ACC112 (cell line): ENCODE results near the gene HOXD8.

ENCODE experiments used
- H2AFZ ChIP-seq: fragments of 200-600 bp; sonication (generic); one replicate; pipeline ENCODE4 v1.6.0; 2017; ENCODE audit warnings: antibody characterized with exemption, low read length; ENCODE audit not compliant: unreplicated experiment
- H3K27ac ChIP-seq: fragments of 200-600 bp; sonication (generic); 2 replicates; pipeline ENCODE4 v1.5.1; 2014; ENCODE audit warnings: low read depth, mild to moderate bottlenecking, antibody characterized with exemption, low read length, moderate library complexity
- H3K27me3 ChIP-seq: fragments of 200-600 bp; sonication (generic); 2 replicates; pipeline ENCODE4 v1.6.1; 2014; ENCODE audit warnings: mild to moderate bottlenecking, antibody characterized with exemption, low read length, moderate library complexity, mixed read lengths; ENCODE audit not compliant: insufficient read depth
- H3K36me3 ChIP-seq: fragments of 200-600 bp; sonication (generic); 2 replicates; pipeline ENCODE4 v1.6.1; 2016; ENCODE audit warnings: mild to moderate bottlenecking, antibody characterized with exemption, low read length, moderate library complexity, mixed read lengths; ENCODE audit not compliant: insufficient read depth
- H3K4me1 ChIP-seq: fragments of 200-600 bp; sonication (generic); one replicate; pipeline ENCODE4 v1.6.1; 2016; ENCODE audit warnings: low read length, mixed read lengths; ENCODE audit not compliant: insufficient read depth, unreplicated experiment, control insufficient read depth
- H3K4me3 ChIP-seq: fragments of 200-600 bp; sonication (generic); 2 replicates; pipeline ENCODE4 v1.5.1; 2014; ENCODE audit warnings: mild to moderate bottlenecking, low read depth, low read length
- H3K79me2 ChIP-seq: fragments of 200-600 bp; sonication (generic); one replicate; pipeline ENCODE4 v1.6.0; 2016; ENCODE audit warnings: low read length; ENCODE audit not compliant: control insufficient read depth, unreplicated experiment, insufficient read depth

The HOXD8 gene

DNA sequence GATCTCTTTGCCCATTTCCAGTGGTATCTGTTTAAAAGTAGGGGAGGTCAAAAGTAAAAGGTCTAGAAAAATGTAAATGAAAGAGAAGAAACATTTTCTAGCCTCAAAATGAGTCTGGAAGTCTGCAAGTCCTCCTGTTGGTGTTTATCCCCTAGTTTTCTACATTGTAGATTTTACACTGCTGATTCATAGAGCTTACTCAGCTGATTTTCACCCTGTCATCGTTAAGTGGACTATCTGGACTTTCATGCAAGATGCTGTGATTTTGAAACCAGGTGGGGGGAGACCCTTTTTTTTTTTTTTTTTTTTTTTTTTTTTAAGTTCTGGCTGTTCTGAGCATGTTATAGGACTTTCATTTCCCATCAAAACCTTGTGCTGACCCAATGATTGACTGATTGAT lies 37.9 kb downstream of the HOXD8 start:
- no peak overlapping the region for H3K27ac ChIP-seq
- no peaks in the 10 kb centered on the region for H3K79me2 ChIP-seq
- H3K27me3 ChIP-seq: no peaks in the 10 kb centered on the region
- H3K4me1 ChIP-seq: no peaks in the 10 kb centered on the region
- H3K36me3 ChIP-seq: no peaks in the 10 kb centered on the region
- no peak overlapping the region for H2AFZ ChIP-seq
- H3K4me3 ChIP-seq: no peak overlapping the region

- Histone ChIP-seq H3K4me1 (no peaks in the 10 kb centered on the region), H2AFZ (no peak overlapping the region), H3K36me3 (no peaks in the 10 kb centered on the region), H3K27me3 (no peaks in the 10 kb centered on the region), H3K79me2 (no peaks in the 10 kb centered on the region), H3K27ac (no peak overlapping the region), H3K4me3 (no peak overlapping the region)
These were observed 39.7 kb downstream of the HOXD8 start for GRCh38 chr2:176169181-176169580.

GRCh38 chr2:176169711-176170110 lies 40.2 kb downstream of the HOXD8 start:
- Histone ChIP-seq H3K27ac (no peak overlapping the region), H3K79me2 (no peaks in the 10 kb centered on the region), H2AFZ (no peak overlapping the region), H3K4me1 (no peaks in the 10 kb centered on the region), H3K27me3 (no peaks in the 10 kb centered on the region), H3K36me3 (no peaks in the 10 kb centered on the region), H3K4me3 (no peak overlapping the region)

- H3K4me1 ChIP-seq: no peaks in the 10 kb centered on the region
- H3K4me3 ChIP-seq: no peak overlapping the region
- H3K36me3 ChIP-seq: no peaks in the 10 kb centered on the region
- no peak overlapping the region for H2AFZ ChIP-seq
- H3K79me2 ChIP-seq: no peaks in the 10 kb centered on the region
- H3K27me3 ChIP-seq: no peaks in the 10 kb centered on the region
- no peak overlapping the region for H3K27ac ChIP-seq
These were observed 41.2 kb downstream of the HOXD8 start for GRCh38 chr2:176170602-176171305.

DNA sequence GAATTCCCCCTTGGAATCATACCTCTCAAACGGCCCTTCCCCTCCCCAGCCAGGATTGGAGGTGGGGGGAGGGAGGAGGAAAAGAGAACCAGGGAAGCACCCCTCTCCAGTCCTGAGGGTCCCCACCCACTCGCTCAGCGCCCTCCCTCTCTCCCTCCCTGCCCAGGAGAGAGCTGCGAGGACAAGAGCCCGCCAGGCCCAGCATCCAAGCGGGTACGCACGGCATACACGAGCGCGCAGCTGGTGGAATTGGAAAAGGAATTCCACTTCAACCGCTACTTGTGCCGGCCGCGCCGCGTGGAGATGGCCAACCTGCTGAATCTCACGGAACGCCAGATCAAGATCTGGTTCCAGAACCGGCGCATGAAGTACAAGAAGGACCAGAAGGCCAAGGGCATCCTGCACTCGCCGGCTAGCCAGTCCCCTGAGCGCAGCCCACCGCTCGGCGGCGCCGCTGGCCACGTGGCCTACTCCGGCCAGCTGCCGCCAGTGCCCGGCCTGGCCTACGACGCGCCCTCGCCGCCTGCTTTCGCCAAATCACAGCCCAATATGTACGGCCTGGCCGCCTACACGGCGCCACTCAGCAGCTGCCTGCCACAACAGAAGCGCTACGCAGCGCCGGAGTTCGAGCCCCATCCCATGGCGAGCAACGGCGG lies 42.0 kb downstream of the HOXD8 start:
- Histone ChIP-seq H3K79me2 (no peaks in the 10 kb centered on the region), H2AFZ (no peak overlapping the region), H3K36me3 (no peaks in the 10 kb centered on the region), H3K4me1 (no peaks in the 10 kb centered on the region), H3K27ac (no peak overlapping the region), H3K4me3 (no peak overlapping the region), H3K27me3 (no peaks in the 10 kb centered on the region)

DNA sequence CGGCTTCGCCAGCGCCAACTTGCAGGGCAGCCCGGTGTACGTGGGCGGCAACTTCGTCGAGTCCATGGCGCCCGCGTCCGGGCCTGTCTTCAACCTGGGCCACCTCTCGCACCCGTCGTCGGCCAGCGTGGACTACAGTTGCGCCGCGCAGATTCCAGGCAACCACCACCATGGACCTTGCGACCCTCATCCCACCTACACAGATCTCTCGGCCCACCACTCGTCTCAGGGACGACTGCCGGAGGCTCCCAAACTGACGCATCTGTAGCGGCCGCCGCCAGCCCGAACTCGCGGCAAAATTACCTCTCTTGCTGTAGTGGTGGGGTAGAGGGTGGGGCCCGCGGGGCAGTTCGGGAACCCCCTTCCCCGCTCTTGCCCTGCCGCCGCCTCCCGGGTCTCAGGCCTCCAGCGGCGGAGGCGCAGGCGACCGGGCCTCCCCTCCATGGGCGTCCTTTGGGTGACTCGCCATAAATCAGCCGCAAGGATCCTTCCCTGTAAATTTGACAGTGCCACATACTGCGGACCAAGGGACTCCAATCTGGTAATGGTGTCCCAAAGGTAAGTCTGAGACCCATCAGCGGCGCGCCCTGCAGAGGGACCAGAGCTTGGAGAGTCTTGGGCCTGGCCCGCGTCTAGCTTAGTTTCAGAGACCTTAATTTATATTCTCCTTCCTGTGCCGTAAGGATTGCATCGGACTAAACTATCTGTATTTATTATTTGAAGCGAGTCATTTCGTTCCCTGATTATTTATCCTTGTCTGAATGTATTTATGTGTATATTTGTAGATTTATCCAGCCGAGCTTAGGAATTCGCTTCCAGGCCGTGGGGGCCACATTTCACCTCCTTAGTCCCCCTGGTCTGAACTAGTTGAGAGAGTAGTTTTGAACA lies 42.7 kb downstream of the HOXD8 start:
- Histone ChIP-seq H3K27me3 (no peaks in the 10 kb centered on the region), H2AFZ (no peak overlapping the region), H3K36me3 (no peaks in the 10 kb centered on the region), H3K27ac (no peak overlapping the region), H3K4me3 (no peak overlapping the region), H3K79me2 (no peaks in the 10 kb centered on the region), H3K4me1 (no peaks in the 10 kb centered on the region)

DNA sequence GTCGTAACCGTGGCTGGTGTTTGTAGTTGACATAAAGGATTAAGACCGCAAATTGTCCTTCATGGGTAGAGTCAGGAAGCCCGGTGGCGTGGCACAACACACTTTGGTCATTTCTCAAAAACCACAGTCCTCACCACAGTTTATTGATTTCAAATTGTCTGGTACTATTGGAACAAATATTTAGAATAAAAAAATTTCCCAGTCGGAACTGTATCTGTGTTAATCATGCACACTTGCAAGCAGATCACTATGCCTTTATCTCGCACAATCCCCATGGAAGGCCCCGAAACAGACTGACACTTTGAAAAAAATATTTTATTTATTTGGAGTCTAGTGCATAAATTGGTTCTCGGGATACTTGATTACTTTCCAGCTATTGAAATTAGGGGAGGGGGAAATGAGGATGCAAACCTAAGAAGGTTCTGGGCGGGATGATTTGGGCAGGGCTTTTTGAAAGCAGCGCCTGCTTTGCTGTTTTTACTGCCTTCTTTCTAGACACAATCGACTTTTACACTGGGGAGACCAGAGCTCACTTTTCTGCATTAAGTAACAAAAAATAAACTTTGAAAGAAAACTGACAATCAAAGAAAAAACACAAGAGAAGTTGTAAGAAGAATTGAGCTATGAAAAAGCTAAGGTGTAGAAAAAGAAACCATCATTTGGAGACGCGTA lies 43.5 kb downstream of the HOXD8 start:
- no peak overlapping the region for H3K27ac ChIP-seq
- H3K79me2 ChIP-seq: no peaks in the 10 kb centered on the region
- no peak overlapping the region for H3K4me3 ChIP-seq
- peaks cover under 1% of the 10 kb centered on the region; the same call in 1 of the 2 replicates for H3K27me3 ChIP-seq
- no peaks in the 10 kb centered on the region for H3K36me3 ChIP-seq
- no peak overlapping the region for H2AFZ ChIP-seq
- H3K4me1 ChIP-seq: no peaks in the 10 kb centered on the region

GRCh38 chr2:176173567-176174381 lies 44.3 kb downstream of the HOXD8 start:
- Histone ChIP-seq H3K79me2 (no peaks in the 10 kb centered on the region), H3K36me3 (no peaks in the 10 kb centered on the region), H2AFZ (no peak overlapping the region), H3K4me3 (0 out of 2 replicates have a peak overlapping the region, but pooled peaks have one; percentile 42), H3K27me3 (peaks cover 3% of the 10 kb centered on the region; the same call in 1 of the 2 replicates), H3K27ac (no peak overlapping the region), H3K4me1 (no peaks in the 10 kb centered on the region)

- Histone ChIP-seq H3K4me1 (no peaks in the 10 kb centered on the region), H3K79me2 (no peaks in the 10 kb centered on the region), H2AFZ (peak overlapping the region; percentile 51), H3K27me3 (peaks cover 8% of the 10 kb centered on the region; the same call in 1 of the 2 replicates), H3K4me3 (0 out of 2 replicates have a peak overlapping the region, but pooled peaks have one; percentile 42), H3K27ac (no peak overlapping the region), H3K36me3 (no peaks in the 10 kb centered on the region)
These were observed 44.9 kb downstream of the HOXD8 start for GRCh38 chr2:176174382-176174823.
